HL-60 (cell line): Measurements from ENCODE around the gene KRT77.

Source experiments
- DNase-seq, 2 experiments: peaks; one replicate each; pipeline ENCODE4 v3.0.0-alpha.2; 2010 to 2020; ENCODE audit warnings: low read depth in 1 of 2, low spot score in 1 of 2
- H3K27ac ChIP-seq: fragments of 250-450 bp; sonication (Bioruptor Pico); replicated peaks from 2 replicates; pipeline ENCODE4 v1.5.1; 2020; ENCODE audit warnings: mild to moderate bottlenecking, moderate library complexity
- H3K27me3 ChIP-seq: fragments of 250-450 bp; sonication (Bioruptor Pico); 2 replicates; pipeline ENCODE4 v1.5.1; 2021; ENCODE audit warnings: mild to moderate bottlenecking, moderate library complexity; ENCODE audit not compliant: insufficient read depth, poor library complexity, severe bottlenecking
- H3K4me3 ChIP-seq: replicated peaks from 2 replicates; pipeline ENCODE4 v1.5.1; 2011; ENCODE audit warnings: mild to moderate bottlenecking, control low read depth, low read length; ENCODE audit not compliant: insufficient read depth
- GABPA ChIP-seq: IDR thresholded peaks from 2 replicates; pipeline ENCODE4 v1.6.1; 2012; ENCODE audit warnings: low read depth
- POLR2AphosphoS5 ChIP-seq: IDR thresholded peaks from 2 replicates; pipeline ENCODE4 v1.6.1; 2012; ENCODE audit warnings: low read depth
- SPI1 ChIP-seq: IDR thresholded peaks from 2 replicates; pipeline ENCODE4 v1.6.1; 2012; ENCODE audit warnings: low read depth, mild to moderate bottlenecking, borderline replicate concordance
- TF ChIP-seq, protein P1 (sequence below): IDR thresholded peaks from 2 replicates; pipeline ENCODE4 v1.6.1; 2012; ENCODE audit warnings: low read depth; ENCODE audit not compliant: insufficient replicate concordance
- TF ChIP-seq, protein P2 (sequence below): IDR thresholded peaks from one replicate; pipeline ENCODE4 v1.5.1; 2011; ENCODE audit warnings: low read length, control low read depth, inconsistent platforms; ENCODE audit not compliant: insufficient read depth

The KRT77 gene

DNA sequence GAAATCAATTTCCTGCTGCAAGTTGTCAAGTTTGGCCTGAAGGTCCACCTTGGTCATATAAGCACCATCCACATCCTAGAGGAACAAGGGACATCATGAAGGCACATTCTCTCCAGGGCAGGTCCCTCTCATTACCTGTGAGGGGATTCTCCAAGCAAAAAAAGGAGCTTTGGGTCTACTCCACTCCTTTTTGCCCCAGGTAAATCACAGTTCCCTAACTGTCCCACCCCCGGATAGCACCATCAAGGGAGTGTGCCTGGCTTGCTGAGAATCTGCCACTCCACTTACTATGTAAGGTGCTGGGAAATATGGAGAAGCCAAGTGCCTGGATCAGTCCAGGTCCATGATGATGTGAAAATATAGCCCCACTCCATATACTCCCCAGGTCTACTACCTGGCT is 25.7 kb downstream of the KRT77 start:
- Histone ChIP-seq H3K27ac (no peak overlapping the region), H3K27me3 (peaks cover 13% of the 10 kb centered on the region), H3K4me3 (no peak overlapping the region)
- no peak for DNase-seq
- TF ChIP-seq SPI1, result no peak
- TF ChIP-seq, protein P1, sequence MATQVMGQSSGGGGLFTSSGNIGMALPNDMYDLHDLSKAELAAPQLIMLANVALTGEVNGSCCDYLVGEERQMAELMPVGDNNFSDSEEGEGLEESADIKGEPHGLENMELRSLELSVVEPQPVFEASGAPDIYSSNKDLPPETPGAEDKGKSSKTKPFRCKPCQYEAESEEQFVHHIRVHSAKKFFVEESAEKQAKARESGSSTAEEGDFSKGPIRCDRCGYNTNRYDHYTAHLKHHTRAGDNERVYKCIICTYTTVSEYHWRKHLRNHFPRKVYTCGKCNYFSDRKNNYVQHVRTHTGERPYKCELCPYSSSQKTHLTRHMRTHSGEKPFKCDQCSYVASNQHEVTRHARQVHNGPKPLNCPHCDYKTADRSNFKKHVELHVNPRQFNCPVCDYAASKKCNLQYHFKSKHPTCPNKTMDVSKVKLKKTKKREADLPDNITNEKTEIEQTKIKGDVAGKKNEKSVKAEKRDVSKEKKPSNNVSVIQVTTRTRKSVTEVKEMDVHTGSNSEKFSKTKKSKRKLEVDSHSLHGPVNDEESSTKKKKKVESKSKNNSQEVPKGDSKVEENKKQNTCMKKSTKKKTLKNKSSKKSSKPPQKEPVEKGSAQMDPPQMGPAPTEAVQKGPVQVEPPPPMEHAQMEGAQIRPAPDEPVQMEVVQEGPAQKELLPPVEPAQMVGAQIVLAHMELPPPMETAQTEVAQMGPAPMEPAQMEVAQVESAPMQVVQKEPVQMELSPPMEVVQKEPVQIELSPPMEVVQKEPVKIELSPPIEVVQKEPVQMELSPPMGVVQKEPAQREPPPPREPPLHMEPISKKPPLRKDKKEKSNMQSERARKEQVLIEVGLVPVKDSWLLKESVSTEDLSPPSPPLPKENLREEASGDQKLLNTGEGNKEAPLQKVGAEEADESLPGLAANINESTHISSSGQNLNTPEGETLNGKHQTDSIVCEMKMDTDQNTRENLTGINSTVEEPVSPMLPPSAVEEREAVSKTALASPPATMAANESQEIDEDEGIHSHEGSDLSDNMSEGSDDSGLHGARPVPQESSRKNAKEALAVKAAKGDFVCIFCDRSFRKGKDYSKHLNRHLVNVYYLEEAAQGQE, result no peak
- TF ChIP-seq, protein P2, sequence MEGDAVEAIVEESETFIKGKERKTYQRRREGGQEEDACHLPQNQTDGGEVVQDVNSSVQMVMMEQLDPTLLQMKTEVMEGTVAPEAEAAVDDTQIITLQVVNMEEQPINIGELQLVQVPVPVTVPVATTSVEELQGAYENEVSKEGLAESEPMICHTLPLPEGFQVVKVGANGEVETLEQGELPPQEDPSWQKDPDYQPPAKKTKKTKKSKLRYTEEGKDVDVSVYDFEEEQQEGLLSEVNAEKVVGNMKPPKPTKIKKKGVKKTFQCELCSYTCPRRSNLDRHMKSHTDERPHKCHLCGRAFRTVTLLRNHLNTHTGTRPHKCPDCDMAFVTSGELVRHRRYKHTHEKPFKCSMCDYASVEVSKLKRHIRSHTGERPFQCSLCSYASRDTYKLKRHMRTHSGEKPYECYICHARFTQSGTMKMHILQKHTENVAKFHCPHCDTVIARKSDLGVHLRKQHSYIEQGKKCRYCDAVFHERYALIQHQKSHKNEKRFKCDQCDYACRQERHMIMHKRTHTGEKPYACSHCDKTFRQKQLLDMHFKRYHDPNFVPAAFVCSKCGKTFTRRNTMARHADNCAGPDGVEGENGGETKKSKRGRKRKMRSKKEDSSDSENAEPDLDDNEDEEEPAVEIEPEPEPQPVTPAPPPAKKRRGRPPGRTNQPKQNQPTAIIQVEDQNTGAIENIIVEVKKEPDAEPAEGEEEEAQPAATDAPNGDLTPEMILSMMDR, result no peak
- no peak for TF ChIP-seq GABPA
- TF ChIP-seq POLR2AphosphoS5, result no peak

DNA sequence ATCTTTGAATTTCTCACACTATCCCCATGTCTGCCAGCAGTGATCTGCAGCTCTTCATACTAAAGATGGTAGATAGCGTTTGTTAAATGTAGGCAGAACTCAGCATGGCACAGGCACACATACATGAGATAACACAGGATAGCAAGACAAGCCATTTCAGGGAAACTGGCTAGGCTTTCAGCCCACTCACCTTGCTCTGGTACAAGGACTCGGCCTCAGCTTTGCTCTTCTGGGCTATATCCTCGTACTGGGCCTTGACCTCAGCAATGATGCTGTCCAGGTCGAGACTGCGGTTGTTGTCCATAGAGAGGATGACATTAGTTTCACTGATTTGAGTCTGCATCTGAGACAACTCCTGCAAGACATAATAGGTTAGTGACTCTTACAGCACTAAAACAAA is 26.2 kb downstream of the KRT77 start:
- TF ChIP-seq GABPA (no peak), SPI1 (no peak), POLR2AphosphoS5 (no peak)
- TF ChIP-seq, protein P1, result no peak
- TF ChIP-seq, protein P2, result no peak
- H3K27me3 ChIP-seq, result peaks cover 13% of the 10 kb centered on the region

DNA sequence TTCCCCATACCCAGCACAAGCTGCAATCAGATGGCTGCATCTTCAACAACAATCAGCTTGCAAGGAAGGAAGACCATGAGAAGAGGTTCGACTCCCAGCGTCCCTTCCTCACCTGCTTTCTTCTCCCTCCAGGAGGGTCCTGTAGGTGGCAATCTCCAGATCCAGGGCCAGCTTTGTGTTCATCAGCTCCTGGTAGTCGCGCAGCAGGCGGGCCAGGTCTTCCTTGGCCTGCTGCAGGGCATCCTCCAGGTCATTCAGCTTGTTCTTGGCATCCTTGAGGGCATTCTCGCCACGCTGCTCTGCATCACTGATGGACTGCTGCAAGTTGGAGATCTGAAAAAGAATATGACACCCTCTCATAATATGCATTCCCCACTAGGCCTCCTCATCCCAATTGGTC is 27.2 kb downstream of the KRT77 start:
- no peak for DNase-seq
- no peak overlapping the region for H3K4me3 ChIP-seq
- peaks cover 11% of the 10 kb centered on the region for H3K27me3 ChIP-seq
- H3K27ac ChIP-seq, result no peak overlapping the region
- TF ChIP-seq POLR2AphosphoS5 (no peak), GABPA (no peak), SPI1 (no peak)
- TF ChIP-seq, protein P1, result no peak
- TF ChIP-seq, protein P2, result no peak

More for the DNA sequence above, 26.2 kb downstream of the KRT77 start:
- Histone ChIP-seq H3K27ac (no peak overlapping the region), H3K4me3 (no peak overlapping the region)
- DNase-seq, result no peak
